ENCODE data around the gene ARHGEF12.

ARHGEF12 gene

DNA sequence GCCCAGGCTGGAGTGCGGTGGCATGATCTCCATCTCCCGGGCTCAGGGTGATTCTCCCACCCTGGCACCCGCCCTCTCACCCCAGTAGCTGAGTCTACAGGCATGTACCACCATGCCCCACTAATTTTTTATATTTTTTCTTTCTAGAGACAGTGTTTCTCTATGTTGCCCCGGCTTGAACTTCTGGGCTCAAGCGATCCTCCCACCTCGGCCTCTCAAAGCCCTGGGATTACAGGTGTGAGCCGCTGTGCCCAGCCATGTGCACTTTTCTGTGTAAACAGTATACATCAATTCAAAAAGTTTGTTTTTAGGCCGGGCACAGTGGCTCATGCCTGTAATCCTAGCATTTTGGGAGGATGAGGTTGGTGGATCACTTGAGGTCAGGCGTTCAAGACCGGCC is 190.0 kb downstream of the ARHGEF12 start:
- TF ChIP-seq, protein P1, sequence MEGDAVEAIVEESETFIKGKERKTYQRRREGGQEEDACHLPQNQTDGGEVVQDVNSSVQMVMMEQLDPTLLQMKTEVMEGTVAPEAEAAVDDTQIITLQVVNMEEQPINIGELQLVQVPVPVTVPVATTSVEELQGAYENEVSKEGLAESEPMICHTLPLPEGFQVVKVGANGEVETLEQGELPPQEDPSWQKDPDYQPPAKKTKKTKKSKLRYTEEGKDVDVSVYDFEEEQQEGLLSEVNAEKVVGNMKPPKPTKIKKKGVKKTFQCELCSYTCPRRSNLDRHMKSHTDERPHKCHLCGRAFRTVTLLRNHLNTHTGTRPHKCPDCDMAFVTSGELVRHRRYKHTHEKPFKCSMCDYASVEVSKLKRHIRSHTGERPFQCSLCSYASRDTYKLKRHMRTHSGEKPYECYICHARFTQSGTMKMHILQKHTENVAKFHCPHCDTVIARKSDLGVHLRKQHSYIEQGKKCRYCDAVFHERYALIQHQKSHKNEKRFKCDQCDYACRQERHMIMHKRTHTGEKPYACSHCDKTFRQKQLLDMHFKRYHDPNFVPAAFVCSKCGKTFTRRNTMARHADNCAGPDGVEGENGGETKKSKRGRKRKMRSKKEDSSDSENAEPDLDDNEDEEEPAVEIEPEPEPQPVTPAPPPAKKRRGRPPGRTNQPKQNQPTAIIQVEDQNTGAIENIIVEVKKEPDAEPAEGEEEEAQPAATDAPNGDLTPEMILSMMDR (IDR thresholded peaks at IDR 0.05; ENCODE audit: insufficient read depth, low read depth, low read length, missing control alignments) = no peak
- no peak overlapping the region for H3K4me3 ChIP-seq (ENCODE audit: low read length)
- no peak for DNase-seq (ENCODE audit: low read depth)

DNA sequence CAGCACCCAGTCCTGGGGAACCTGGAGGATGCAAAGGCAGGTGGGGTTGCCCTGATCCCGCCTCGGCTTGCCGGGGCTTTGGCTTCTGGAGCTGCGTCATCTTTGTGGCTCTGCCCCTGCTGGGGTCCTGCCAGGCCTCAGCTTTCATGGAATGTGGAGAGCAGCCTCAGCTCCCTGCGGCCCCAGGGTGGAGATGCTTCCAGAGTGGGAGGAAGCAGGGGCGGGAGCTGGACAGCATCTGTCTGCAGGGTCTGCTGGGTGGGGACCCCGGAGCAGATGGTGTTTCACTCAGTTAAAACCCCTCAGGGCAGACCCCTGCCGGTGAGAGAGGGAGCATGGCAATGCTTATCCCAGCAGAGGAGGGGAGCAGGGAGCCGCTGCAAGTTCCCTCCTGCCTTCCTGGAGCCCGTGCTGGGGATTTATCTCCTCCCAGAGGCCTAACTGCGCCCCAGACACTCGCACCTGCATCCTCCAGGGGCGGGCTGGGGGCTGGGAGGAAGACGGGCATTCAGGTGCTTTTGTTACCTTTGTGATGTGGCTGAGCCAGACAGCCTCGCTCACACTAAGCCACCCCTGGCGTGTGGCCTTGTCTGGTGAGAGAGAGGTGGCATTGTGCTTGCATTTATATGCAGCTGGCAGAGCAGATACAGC is 191.0 kb downstream of the ARHGEF12 start:
- no peak overlapping the region for H3K4me3 ChIP-seq (ENCODE audit: low read length)
- TF ChIP-seq, protein P1 (IDR thresholded peaks at IDR 0.05; ENCODE audit: insufficient read depth, low read depth, low read length, missing control alignments) = no peak
- no peak for DNase-seq (ENCODE audit: low read depth)

DNA sequence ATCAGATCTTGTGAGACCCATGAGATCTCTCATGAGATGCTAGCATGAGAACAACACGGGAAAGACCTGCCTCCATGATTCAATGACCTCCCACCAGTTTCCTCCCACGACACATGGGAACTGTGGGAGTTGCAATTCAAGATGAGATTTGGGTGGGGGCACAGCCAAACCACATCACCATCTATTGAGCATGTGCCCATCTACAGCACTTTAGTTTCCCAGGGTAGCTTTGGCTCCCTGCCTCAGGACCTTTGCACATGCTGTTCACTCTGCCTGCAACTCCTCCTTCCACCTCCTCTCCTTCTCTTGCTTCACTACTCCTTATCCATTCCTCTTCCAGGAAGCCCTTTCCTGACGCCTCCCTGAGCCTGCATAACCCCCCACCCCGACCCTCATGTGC is 192.5 kb downstream of the ARHGEF12 start:
- DNase-seq (ENCODE audit: low read depth) = no peak
- H3K4me3 ChIP-seq (ENCODE audit: low read length) = no peak overlapping the region
- TF ChIP-seq, protein P1 (IDR thresholded peaks at IDR 0.05; ENCODE audit: insufficient read depth, low read depth, low read length, missing control alignments) = no peak

DNA sequence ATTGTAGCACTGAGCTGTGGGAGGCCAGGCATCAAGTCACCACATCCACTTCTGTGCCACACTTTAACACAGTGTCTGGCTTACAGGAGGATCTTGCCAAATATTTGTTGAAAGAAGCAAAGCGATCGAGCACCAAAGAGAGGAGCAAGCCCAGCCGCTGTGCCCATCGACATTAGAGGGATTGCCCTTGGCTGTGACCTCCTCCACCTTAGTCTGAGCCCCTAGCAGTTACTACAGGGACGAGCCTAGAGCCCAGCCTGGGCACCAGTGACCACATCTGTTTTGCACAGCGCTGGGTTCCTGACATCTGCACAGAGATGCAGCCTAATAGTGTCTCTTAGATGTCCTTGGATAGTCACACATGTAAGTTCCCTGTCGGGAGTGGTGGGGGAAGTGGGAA is 193.0 kb downstream of the ARHGEF12 start:
- H3K4me3 ChIP-seq (ENCODE audit: low read length) = no peak overlapping the region
- TF ChIP-seq, protein P1 (IDR thresholded peaks at IDR 0.05; ENCODE audit: insufficient read depth, low read depth, low read length, missing control alignments) = no peak
- DNase-seq (ENCODE audit: low read depth) = no peak

DNA sequence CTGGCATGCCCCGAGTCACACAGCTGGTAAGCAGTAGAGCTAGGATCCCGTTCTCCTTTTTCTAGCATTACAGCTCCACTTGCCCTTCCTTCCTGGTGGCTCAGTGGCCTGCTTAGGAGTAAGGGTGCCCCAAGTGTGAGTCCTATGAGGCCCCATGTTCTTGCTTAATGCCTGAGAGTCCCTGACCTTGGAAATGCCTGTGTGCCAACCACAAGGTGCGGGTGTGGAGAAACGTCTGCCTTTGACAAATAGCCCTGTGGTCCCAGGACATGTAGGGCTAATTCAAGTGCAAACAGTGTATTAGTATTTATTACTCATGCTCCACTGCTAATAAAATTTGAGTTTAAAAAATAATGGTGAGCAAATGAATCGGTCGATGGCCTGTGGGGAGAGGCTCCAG is 193.7 kb downstream of the ARHGEF12 start:
- TF ChIP-seq, protein P1 (IDR thresholded peaks at IDR 0.05; ENCODE audit: insufficient read depth, low read depth, low read length, missing control alignments) = no peak
- DNase-seq (ENCODE audit: low read depth) = no peak
- H3K4me3 ChIP-seq (ENCODE audit: low read length) = no peak overlapping the region

DNA sequence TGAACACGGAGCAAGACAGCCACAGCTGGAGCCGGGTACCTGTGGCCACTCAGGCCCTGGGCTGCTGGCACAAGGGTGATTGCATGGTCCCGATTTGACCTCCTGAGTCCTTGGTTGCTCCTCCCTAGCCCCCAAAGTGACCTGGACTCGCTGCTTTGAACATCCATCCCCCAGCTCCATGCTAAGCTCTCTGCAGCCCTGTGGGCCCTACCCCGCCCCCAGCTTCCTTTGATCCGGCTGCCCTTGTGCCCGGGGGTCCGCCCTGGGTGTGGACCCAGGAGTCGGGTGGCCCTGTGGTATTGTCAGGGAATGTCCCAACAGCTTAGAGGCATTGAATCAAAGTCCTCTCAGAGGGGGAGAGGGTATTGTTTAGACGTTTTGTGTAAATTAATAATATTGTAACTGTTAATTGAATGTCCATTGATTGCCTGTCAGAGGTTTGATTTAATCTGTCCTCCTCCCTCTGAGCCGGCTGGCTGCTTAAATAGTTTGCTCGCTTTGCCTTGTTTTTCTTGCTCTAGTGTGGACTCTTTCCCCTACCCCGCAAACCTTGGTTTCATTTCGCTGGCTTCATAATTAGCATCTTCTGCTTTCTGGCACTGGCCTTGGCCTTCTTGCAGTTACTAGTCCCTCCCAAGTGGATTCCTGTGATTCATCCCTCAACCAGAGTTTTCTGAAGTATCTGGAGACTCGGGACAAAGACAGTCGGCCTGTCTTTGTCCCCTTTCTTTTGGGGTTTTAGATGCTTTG is 196.0 kb downstream of the ARHGEF12 start:
- H3K4me3 ChIP-seq (ENCODE audit: low read length) = no peak overlapping the region
- TF ChIP-seq, protein P1 (IDR thresholded peaks at IDR 0.05; ENCODE audit: insufficient read depth, low read depth, low read length, missing control alignments) = no peak
- no peak for DNase-seq (ENCODE audit: low read depth)

DNA sequence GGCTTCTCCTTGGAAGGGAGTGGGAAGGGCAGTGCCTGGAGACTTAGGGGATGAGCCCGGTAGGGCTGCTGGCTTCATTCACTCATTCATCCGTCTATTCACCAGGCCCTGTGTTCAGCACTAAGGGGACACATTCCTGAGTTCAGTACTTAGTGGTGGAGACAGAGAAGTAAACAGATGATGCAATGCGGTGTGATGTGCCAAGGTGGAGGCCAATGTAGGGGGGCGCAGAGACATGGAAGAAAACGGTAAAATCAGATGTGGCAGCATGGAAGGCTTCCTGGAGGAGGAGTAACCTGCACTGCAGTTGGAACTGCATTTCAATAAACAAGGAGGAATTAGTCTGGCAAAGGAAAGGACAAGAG is 196.6 kb downstream of the ARHGEF12 start:
- TF ChIP-seq, protein P1 (IDR thresholded peaks at IDR 0.05; ENCODE audit: insufficient read depth, low read depth, low read length, missing control alignments) = no peak
- no peak for DNase-seq (ENCODE audit: low read depth)
- no peak overlapping the region for H3K4me3 ChIP-seq (ENCODE audit: low read length)
